Measurements from ENCODE around the gene EIF2B1. TPM values are rescaled to one million over a fixed set of nuclear protein-coding genes. Genes with fewer than 3 reads are reported as not detected.

The EIF2B1 gene
- total RNA-seq, 1 donor from 2014 or later = 27.5 TPM

DNA sequence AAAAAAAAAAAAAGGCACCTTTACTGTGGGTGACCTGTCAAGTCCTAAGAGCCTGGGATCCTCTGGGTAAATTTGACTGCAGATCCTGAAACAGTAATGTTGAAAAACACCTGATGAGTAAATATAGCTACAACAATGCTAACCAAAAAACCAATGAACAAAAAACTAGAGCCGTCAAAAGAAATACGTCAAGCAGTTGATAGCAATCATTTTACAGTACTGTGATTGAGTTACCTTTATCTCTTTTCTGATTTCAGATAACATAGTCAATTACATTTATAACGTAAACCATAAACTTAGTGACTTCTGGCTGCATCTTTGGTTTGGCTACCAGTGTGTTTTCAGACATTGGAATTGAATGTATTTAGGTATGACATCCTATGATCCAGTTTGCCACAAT lies 55.2 kb downstream of the EIF2B1 start:
- intact Hi-C loops (cut with micrococcal nuclease) = no loop called here
- ATAC-seq (no peak), DNase-seq (no peak)

DNA sequence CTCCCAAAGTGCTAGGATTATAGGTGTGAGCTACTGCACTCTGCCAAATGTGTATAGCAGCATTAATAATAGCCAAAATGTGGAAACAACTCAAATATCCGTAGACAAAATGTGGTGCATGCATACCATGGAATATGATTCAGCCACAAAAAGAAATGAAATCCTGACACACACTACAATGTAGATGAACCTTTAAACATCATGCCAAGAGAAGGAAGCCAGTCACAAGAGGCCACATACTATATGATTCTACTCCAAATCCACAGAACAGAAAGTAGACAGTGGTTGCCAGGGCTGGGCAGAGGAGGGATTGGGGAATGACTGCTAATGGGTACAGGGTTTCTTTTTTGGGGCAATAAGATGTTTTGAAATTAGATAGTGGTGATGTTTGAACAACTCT lies 56.9 kb downstream of the EIF2B1 start:
- DNase-seq = no peak
- ATAC-seq = no peak
- intact Hi-C loops (cut with micrococcal nuclease) = no loop called here

DNA sequence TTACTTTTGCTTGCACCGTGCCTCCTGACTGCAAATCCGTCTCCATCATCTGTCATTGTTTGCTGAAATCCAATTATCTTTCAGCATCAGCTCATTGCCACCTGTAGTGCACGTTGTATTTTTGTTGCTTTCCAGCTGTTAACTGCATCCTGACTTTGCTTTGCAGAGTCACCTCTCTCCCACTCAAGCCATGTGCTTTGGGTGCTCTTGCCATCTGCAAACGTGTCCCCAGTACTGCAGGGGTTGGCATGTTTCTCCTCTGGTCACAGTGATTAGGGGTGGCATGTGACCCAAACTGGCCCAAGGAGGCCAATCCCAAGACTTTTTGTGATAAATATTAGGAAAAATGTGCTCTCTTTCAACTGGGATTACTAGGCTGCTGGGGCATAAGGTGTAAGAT lies 59.6 kb downstream of the EIF2B1 start:
- intact Hi-C loops (cut with micrococcal nuclease) = no loop called here
- DNase-seq = no peak
- ATAC-seq = no peak

DNA sequence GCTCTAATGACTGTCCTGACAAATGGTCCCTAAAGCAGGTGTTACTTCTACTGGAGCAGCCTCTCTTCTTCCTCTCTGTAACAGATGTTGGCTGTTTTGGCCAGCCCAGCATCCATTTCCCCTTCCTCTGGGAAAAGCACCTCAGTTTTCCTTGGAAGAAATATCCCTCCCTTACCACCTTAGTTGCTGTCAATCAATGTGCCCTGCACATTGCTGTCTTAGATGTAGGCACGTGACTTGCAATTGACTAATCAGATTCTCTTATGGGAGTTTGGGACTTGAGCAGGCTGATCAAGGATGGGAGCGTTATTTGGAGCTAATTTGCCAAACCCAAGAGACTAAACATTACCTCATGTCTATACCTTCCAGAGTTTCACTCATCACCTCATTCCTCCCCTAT lies 61.1 kb downstream of the EIF2B1 start:
- no peak for DNase-seq
- no peak for ATAC-seq
- intact Hi-C loops (cut with micrococcal nuclease) = no loop called here

DNA sequence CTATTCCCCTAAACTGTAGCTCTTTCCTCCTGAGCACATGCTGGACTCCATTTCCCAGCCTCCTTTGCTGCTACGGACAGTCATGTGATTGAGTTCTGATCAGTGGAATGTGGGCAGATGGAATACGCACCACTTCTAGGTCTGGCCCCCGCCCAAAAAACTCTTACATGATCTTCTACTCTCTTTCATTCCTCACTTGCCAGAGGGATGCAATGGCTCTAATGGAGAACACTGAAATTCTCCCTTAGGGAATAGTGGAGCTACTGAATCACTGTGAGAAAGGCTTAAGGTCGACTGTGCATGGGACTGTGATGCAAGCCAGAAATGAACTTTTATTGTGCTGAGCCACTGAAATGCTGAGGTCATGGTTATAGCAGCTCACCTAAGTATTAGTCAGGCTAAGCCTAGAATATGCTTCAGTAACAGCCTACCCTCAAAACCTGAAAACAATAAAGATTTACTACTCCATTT lies 62.1 kb downstream of the EIF2B1 start:
- intact Hi-C loops (cut with micrococcal nuclease) = no loop called here
- ATAC-seq (peak; percentile 74), DNase-seq (peak; percentile 44)

Other genes starting within 250 kb of the EIF2B1 start
- gene KMT5A, start 249.6 kb downstream of the EIF2B1 start, total RNA-seq = 36.4 TPM
- 2.1 TPM for gene RILPL2, start 197.0 kb downstream of the EIF2B1 start, total RNA-seq
- gene SNRNP35, start 175.5 kb downstream of the EIF2B1 start, total RNA-seq = 23.2 TPM
- gene RILPL1, start 100.0 kb downstream of the EIF2B1 start, total RNA-seq = 116 TPM
- 151 TPM for gene TMED2, start 49.1 kb downstream of the EIF2B1 start, total RNA-seq
- gene DDX55, start 31.6 kb downstream of the EIF2B1 start, total RNA-seq = 7.4 TPM
- 12.2 TPM for gene GTF2H3, start 143 bp upstream of the EIF2B1 start, total RNA-seq
- 3.7 TPM for gene TCTN2, start 37.4 kb upstream of the EIF2B1 start, total RNA-seq
- 11.5 TPM for gene ATP6V0A2, start 78.7 kb upstream of the EIF2B1 start, total RNA-seq
- gene DNAH10, start 128.6 kb upstream of the EIF2B1 start, total RNA-seq = 0.25 TPM